Body of pancreas (tissue), 4 donors: ENCODE measurements around the gene AKAP1.

Source experiments
- CTCF ChIP-seq, 7 experiments: fragments of 450-650 bp in 4 of 7; fragments of 200-600 bp in 3 of 7; sonication (generic) in 3 of 7; IDR thresholded peaks; one replicate each; pipeline ENCODE4 v1.5.1; 2016 to 2019; ENCODE audit warnings: antibody characterized with exemption in 7 of 7
- POLR2A ChIP-seq, 3 donors: fragments of 450-650 bp; IDR thresholded peaks; one replicate each; pipeline ENCODE4 v1.6.1; 2016; ENCODE audit warnings: antibody characterized with exemption in 3 of 3, mild to moderate bottlenecking in 2 of 3

GRCh38 chr17:57067781-57068180 lies 17.3 kb upstream of the AKAP1 start:
- no peak for TF ChIP-seq POLR2A (IDR thresholded peaks at IDR 0.05)
- no peak for TF ChIP-seq CTCF (IDR thresholded peaks at IDR 0.05)
